Esophagus muscularis mucosa (tissue), 4 donors: ENCODE data around the gene SCGB3A1. TPM values are rescaled to one million over a fixed set of nuclear protein-coding genes. Genes with fewer than 3 reads are reported as not detected.

ENCODE experiments used
- DNase-seq: peaks from one replicate; pipeline ENCODE4 v3.0.0-alpha.2; 2017; ENCODE audit errors: extremely low spot score
- H3K27ac ChIP-seq, 4 donors: fragments of 200-600 bp; sonication (generic); replicated peaks in 1 of 4; 1 replicate in 3 of 4; 2 replicates in 1 of 4; pipeline ENCODE4 v1.5.1; 2016 to 2019; ENCODE audit warnings: mild to moderate bottlenecking in 1 of 4
- H3K27me3 ChIP-seq, 4 donors: fragments of 200-600 bp; sonication (generic); one replicate each; pipeline versions ENCODE4 v1.5.1 to v1.6.0; 2016 to 2019
- H3K36me3 ChIP-seq, 4 donors: fragments of 200-600 bp; sonication (generic); one replicate each; pipeline ENCODE4 v1.5.1; 2016 to 2019
- H3K4me1 ChIP-seq, 4 donors: fragments of 200-600 bp; sonication (generic); one replicate each; pipeline ENCODE4 v1.5.1; 2016 to 2019
- H3K4me3 ChIP-seq, 4 donors: fragments of 200-600 bp; sonication (generic); 1 replicate in 2 of 4; 2 replicates in 2 of 4; pipeline ENCODE4 v1.5.1; 2016 to 2019; ENCODE audit warnings: mild to moderate bottlenecking in 4 of 4, moderate library complexity in 1 of 4
- H3K9me3 ChIP-seq, 4 donors: fragments of 200-600 bp; sonication (generic); 1 replicate in 3 of 4; 2 replicates in 1 of 4; pipeline ENCODE4 v1.5.1; 2016 to 2019
- CTCF ChIP-seq, 3 experiments: fragments of 200-600 bp in 2 of 3; fragments of 450-650 bp in 1 of 3; sonication (generic) in 2 of 3; IDR thresholded peaks; one replicate each; pipeline ENCODE4 v1.5.1; 2017 to 2019; ENCODE audit warnings: antibody characterized with exemption in 3 of 3, mild to moderate bottlenecking in 2 of 3, moderate library complexity in 1 of 3
- EP300 ChIP-seq: sonication (generic); formaldehyde crosslinking; IDR thresholded peaks from one replicate; pipeline ENCODE4 v1.6.1; 2017; ENCODE audit warnings: antibody characterized with exemption
- POLR2A ChIP-seq: fragments of 450-650 bp; IDR thresholded peaks from one replicate; pipeline ENCODE4 v1.6.1; 2017; ENCODE audit warnings: antibody characterized with exemption, moderate library complexity, mild to moderate bottlenecking, low read depth
- POLR2AphosphoS5 ChIP-seq, 2 donors: sonication (generic); formaldehyde crosslinking; IDR thresholded peaks; one replicate each; pipeline ENCODE4 v1.6.1; 2017; ENCODE audit warnings: antibody characterized with exemption in 2 of 2
- WGBS: methylation state at CpG from one replicate; pipeline ENCODE4 v1.1.5; 2018; 5-methylcytosine and 5-hydroxymethylcytosine counted together
- intact Hi-C: fragments of 100-400 bp; cut with DNase I; formaldehyde crosslinking; loops from one replicate; pipeline ENCODE4 v1.15.1; 2023
- total RNA-seq, 4 donors: library from RNA; depleted of rRNA; stranded (reverse); fragments of >200 nt; gene quantifications; one replicate each; pipeline versions ENCODE4 v1.1.0 to v1.2.1, GENCODE V29; 2016

The SCGB3A1 gene
- total RNA-seq, 4 donors from 2014 or later, result 1.9 to 2.4 TPM; not detected in 2

- no peaks in the 10 kb centered on the region for H3K9me3 ChIP-seq
- H3K4me3 ChIP-seq, result no peak overlapping the region
- no peak for DNase-seq
- peaks cover 0 to 7% (median 2%) of the 10 kb centered on the region in 4 donors for H3K36me3 ChIP-seq
- no peak overlapping the region for H3K27ac ChIP-seq
- TF ChIP-seq CTCF (IDR thresholded peaks at IDR 0.05) (no peak), POLR2A (no peak), EP300 (no peak), POLR2AphosphoS5 (IDR thresholded peaks at IDR 0.05) (no peak)
- 91% methylated on average over 24 of the region's 25 CpGs for WGBS
- peaks cover 0 to 5% (median 2%) of the 10 kb centered on the region in 4 donors for H3K4me1 ChIP-seq
- H3K27me3 ChIP-seq, result peaks cover 0 to 33% (median 0%) of the 10 kb centered on the region in 4 donors
- intact Hi-C loops, result no loop called here
Observed at GRCh38 chr5:180625791-180626660, 34.7 kb upstream of the SCGB3A1 start.

- 89% methylated on average over 8 of the region's 10 CpGs for WGBS
- peaks cover 0 to 5% (median 2%) of the 10 kb centered on the region in 4 donors for H3K4me1 ChIP-seq
- H3K4me3 ChIP-seq, result no peak overlapping the region
- H3K27ac ChIP-seq, result no peak overlapping the region
- intact Hi-C loops, result no loop called here
- TF ChIP-seq CTCF (IDR thresholded peaks at IDR 0.05), result no peak
- TF ChIP-seq POLR2A, result no peak
- no peak for TF ChIP-seq EP300
- TF ChIP-seq POLR2AphosphoS5 (IDR thresholded peaks at IDR 0.05), result no peak
- H3K27me3 ChIP-seq, result peaks cover 0 to 33% (median 0%) of the 10 kb centered on the region in 4 donors
- H3K36me3 ChIP-seq, result peaks cover 0 to 15% (median 2%) of the 10 kb centered on the region in 4 donors
- no peak for DNase-seq
- no peaks in the 10 kb centered on the region for H3K9me3 ChIP-seq
Observed at GRCh38 chr5:180625125-180625790, 34.0 kb upstream of the SCGB3A1 start.

GRCh38 chr5:180624587-180624986 is 33.3 kb upstream of the SCGB3A1 start:
- TF ChIP-seq POLR2A (no peak), CTCF (IDR thresholded peaks at IDR 0.05) (no peak), EP300 (no peak), POLR2AphosphoS5 (IDR thresholded peaks at IDR 0.05) (no peak)
- no peak for DNase-seq
- intact Hi-C loops, result no loop called here
- Histone ChIP-seq H3K27me3 (peaks cover 0 to 33% (median 0%) of the 10 kb centered on the region in 4 donors), H3K36me3 (peaks cover 0 to 22% (median 2%) of the 10 kb centered on the region in 4 donors), H3K4me3 (no peak overlapping the region), H3K9me3 (no peaks in the 10 kb centered on the region), H3K27ac (no peak overlapping the region), H3K4me1 (peaks cover 0 to 5% (median 2%) of the 10 kb centered on the region in 4 donors)
- WGBS, result 48% methylated on average over 4 of the region's 5 CpGs

GRCh38 chr5:180623844-180624243 is 32.5 kb upstream of the SCGB3A1 start:
- H3K27ac ChIP-seq, result peak overlapping the region in 2 of 4 donors; percentile 3 to 36

More at GRCh38 chr5:180623844-180624243, 32.5 kb upstream of the SCGB3A1 start:
- Histone ChIP-seq H3K4me1 (peaks cover 3 to 6% (median 5%) of the 10 kb centered on the region in 4 donors), H3K9me3 (no peaks in the 10 kb centered on the region), H3K27me3 (peaks cover 0 to 36% (median 0%) of the 10 kb centered on the region in 4 donors), H3K4me3 (no peak overlapping the region), H3K36me3 (peaks cover 0 to 26% (median 0%) of the 10 kb centered on the region in 4 donors)
- intact Hi-C loops, result no loop called here
- TF ChIP-seq POLR2AphosphoS5 (IDR thresholded peaks at IDR 0.05), result no peak
- TF ChIP-seq POLR2A, result no peak
- no peak for TF ChIP-seq EP300
- TF ChIP-seq CTCF (IDR thresholded peaks at IDR 0.05), result no peak
- DNase-seq, result no peak
- 95% methylated on average over 15 of the region's 15 CpGs for WGBS
